CD4-positive, alpha-beta T cell treated with Interleukin-12 subunit alpha and Interleukin-12 subunit beta, for 1 hour (primary cell): Measurements from ENCODE around the gene MBD4.

ENCODE experiments used
- DNase-seq: peaks from one replicate; pipeline ENCODE4 v3.0.0-alpha.2; 2020

The MBD4 gene

DNA sequence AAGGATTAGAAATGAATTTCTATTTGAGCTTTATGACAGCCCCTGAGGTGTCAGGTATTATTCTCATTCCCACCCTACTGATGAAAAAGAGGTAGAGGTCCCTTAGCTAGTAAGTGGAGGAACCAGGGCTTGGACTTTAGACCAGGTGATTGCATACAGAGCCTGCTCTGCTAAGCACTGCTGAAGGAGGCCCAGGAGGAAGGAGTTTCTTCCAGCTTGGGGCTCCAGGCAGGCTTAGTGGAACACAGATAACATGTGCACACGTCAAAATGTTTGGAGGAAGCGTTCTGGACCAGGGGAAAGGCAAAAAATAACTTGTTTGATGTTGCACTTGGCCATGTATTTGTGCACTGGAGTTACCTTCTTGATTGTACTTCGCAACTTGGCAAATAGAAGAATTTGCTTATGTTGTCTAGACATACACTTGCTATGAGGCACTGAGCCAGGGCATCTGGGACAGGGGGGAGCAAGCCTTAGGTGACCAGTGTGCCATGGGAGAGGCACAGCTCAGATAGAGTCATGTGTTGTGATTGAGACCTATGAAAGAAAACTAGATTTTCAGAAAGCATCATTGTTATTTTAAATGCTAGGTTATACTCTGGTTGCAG is 22.7 kb upstream of the MBD4 start:
- no peak for DNase-seq

DNA sequence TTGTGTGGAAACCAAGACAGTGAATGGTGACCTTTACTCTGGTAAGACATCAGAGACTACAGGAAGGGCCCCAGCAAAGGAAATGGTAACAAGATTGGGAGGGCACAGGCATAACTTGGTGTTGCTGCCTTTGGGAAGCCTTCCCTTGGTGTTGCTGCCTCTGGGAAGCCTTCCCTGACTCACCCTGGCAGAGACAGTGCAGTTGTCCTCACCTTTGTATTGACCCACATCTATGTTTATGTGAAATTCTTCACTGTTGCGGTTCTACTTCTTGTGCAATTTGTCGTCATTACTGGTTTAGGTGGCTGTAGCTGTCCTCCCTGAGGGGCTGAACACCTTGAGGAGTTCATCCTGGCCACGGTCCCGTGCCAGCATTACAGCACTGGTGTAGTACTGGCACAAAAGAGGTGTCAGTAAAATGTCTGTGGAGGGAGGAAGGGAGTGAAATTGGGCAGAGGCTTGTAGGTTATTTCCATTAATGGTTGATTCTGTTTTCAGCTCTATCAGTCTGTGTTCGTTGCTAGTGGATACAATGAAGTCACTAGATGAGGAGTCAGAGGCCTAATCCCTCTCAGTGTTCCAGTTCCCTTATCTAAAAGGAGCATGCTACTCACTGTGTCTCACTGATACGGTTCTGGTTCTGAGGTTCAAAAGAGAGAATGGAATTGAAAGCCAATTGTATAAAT is 21.9 kb upstream of the MBD4 start:
- no peak for DNase-seq

DNA sequence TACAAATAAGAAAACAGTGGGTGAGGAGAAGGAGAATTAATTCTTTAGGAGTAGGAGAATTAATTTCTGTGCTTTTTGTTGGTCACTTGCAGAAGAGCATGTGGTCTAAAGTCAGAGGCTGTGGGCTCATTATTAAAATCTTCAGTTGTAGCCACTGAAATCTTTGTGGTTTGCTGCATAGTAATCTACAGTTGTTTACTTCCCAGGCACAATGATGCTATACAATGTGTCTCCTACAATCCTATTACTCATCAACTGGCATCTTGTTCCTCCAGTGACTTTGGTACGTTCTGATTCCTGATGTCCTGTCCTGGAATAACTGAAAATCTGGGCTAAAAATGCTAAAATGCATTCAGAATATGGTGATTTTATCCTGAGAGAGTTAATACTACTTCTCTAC is 21.3 kb upstream of the MBD4 start:
- no peak for DNase-seq

DNA sequence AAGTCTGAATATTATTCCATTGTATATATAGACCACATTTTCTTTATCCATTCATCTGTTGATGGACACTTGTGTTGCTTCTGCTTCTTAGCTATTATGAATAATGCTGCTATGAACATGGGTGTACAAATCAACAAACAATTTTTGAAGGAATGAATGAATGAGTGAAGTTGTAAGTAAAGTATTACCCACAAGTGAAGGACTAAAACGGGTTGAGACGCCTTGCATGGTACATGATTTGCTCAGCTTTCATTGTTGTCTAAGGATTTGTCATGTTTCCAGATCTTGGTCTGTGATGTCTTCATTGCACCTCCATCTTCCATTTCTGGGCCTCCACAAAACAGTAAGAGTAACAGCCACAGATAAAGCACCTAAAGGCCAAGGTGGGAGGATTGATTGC is 20.8 kb upstream of the MBD4 start:
- no peak for DNase-seq

DNA sequence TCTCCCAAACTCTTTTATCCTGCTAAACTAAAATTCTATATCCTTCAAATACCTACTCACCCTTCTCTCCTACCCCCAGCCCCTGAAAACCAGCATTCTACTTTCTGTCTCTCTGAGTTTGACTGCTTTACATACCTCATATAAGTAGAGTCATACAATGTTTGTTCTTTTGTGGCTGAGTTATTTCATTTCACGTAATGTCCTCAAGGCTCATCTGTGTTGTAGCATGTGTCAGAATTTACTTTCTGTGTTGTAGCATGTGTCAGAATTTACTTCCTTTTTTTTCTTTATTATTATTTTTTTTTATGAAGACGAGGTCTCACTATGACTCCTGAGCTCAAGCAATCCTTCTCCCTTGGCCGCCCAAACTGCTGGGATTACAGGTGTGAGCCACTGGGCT is 20.4 kb upstream of the MBD4 start:
- DNase-seq, result no peak

DNA sequence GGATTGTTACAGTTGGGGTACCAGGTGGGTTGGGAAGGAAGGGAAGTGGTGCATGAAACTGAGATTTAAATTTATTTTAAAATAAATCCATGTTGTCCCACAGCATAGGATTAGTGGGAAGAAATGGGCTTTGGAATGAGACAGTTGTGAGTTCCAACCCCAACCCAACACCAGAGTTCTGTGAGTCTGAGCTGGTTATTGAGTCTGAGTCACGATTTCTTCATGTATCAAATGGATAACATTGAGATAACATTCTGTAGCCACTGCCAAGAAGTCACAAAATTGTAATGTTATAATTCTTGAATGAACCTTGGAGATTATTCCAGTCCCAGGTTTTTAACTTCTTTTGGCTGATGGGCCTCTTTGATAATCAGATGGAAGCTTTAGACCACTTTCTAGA is 14.0 kb upstream of the MBD4 start:
- no peak for DNase-seq

DNA sequence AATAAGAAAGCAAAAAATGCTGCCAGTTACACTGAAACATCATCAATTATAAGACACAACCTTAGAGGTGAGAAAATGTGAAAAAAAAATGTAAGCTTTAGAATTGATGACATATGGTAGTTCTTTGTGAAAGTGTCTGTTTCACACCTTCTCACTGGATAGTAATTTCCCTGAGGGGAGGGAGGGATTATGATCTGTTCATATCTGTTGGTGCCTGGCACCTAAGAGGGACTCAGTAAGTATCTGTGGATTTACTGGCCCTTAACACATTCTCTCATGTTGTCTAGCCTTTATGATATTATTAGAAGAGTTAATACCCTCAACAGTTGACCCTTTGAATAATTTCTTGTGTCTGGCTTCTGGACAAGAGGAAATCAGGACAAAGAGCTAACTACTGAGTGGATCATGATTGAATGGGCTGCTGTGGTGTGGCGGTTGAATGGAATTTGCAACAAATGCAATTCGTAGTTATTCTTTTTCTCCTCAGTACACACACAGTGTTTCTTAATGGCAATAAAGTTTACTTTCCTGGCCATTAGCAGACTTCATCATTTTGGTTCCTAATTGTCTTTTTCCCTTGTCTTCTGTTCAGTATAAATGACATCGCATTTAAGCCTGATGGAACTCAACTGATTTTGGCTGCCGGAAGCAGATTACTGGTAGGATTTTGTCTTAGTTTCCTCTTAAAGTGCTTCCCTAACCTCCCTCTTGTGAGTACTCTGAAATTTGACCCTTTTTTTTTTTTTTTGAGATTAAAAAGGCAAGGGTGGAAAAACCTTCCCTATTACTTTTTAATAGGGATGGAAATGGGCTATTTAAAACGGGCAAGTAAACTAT is 9.7 kb upstream of the MBD4 start:
- DNase-seq, result no peak

DNA sequence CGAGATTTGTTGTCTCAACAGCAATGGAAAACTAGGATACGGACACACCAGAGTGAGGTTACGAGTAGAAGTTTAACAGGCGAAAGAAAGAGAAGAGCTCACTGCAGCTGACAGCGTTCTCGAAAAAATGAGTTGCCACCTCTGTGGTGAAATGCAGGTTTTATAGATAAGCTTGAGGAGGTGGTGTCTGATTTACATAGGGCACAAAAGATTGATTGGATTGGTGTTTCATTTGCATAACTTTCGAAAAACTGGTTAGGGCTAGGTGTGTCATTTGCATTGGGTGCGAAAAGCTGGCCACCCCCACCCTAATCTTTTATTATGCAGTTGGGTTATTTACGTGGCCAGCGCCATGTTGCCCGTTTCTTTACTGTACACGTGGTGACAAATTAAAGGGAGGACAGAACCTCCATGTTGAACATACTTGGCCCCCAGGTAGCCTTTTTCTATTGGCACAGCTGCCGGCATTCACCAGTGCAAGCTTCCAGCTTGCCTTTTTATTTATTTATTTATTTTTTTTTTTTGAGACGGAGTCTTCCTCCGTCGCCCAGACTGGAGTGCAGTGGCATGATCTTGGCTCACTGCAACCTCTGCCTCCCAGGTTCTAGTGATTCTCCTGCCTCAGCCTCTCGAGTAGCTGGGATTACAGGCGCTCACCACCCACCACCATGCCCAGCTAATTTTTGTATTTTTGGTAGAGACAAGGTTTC is 8.6 kb upstream of the MBD4 start:
- DNase-seq, result no peak

DNA sequence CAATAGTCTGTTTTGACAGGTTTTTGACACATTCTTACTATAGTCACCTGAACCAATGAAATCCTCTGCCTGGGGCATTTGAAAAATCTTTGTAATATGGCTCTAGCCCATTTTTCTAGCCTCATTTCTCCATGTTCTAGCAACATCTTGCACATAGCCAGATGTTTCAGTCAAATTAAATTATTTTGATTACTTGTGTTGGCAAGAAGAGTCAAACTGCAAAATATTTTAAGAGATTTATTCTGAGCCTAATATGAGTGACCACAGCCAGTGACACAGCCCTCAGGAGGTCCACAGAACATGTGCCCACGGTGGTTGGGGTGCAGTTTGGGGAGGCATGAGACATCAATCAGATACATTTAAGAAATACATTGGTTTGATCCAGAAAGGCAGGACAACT is 7.2 kb upstream of the MBD4 start:
- no peak for DNase-seq

DNA sequence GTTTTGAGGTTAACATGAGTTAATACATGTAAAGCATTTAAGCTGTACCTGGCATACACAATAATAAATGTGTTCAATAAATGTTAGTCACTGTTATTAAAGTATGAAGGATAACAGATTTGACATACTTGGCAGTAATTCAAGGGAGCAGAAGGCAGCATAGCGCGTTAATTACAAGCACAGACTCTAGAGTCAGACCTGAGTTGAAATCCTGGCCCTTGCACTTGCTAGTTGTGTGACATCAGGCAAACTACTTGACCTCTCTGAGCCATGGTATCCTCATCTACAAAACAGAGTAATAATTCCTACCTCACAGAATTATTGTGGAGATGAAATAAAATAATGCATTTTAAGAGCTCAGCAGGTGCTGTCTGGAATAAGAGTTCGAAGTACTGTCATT is 5.7 kb upstream of the MBD4 start:
- DNase-seq, result no peak

DNA sequence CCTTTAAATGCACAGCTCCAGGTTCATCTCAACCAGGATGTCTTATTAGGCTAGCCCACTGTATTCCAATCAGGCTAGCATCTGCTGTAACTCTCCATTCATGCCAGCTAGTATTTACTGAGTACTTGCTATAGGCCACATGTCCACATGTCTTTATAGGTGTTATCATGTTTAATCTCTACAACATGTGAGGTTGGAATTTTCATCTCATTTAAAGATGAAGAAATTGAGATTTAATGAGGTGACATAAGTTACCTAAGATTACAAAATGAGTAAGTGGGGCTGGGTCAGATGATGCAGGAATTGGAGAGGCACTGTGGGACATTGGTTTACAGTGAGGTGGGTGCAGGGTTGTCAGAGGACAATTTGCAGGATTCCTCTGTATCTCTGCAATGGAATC is 3.2 kb upstream of the MBD4 start:
- no peak for DNase-seq

DNA sequence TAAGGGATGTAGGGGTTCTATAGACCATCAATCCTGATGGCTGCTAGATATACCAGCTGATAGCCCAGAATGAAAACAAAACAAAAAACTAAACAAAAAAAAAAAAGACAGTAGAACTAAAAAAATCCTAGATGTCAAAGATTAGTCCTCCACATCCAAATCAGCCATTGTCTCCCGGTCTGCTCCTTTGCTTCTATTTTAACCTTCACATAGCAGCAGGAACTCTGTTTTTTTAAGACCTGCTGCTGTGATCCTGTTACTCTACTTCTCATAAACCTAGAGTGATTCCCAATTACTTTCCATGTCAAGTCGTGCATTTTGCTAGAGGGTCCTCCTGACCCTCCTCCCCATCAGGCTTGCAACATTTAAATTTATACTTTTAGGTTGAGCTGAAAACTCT is 2.7 kb upstream of the MBD4 start:
- no peak for DNase-seq

DNA sequence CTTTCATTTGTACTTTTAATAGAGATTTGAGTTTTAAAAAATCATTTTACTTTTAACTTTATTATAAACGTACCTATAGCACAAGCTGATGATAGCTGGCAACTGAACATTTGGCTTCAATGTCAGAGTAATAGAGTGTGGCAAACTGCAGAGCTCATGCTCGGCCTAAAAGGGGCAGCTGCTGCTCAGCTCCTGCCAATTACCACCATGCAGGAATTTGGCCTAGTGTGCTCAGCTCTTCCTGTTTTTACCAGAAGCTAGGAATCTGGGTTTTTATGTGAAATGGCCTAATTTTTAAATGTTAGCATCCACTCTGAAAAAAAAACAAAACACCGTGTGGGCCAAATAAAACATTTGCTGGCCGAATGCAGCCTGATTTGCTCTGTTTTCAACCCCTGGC is 2.0 kb upstream of the MBD4 start:
- DNase-seq, result no peak

DNA sequence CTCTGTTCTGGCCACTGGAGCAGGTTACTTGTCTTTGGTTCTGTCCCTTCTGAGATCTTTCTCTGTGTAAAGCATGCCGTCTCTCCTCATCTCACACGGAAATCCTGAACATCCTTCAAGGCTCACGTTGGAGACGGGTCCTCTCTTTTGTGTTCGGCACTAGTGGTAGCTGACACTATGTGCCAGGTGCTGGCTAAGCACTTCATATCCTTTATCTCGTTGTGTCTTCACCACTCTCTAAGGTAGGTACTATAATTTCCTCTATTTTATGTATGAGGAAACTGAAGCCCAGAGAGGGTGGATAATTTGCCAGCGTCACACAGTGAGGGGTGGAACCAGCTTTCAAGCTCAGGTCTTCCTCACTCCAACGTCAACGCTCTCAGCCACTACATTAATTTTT is 1.5 kb upstream of the MBD4 start:
- DNase-seq, result peak; percentile 29

DNA sequence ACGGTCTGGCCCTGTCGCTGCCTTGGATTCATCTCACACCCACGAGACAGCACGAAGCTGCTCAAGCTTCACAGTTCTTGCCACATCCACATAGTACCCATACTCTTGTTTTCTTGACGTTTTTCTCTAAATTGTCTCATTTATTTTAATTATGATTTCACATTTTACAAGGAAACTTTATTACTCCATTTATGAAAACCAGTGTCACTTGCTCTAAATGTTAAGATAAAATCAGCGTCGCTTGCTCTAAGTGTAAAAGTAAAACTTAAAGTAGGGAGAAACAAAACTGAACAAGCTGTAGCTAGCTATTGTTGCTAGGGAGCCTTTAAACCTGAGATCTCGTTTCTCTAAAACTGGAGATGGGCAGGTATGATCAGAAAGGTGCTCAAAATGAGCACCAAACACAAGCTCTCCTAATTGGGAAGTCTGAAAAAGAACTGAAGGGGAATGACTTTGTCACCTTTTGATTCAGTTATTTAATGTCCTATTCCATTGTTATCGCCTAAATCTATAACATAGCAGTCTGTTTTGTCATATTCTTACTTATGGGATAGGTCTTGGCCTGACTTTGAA is 956 bp upstream of the MBD4 start:
- DNase-seq, result no peak

DNA sequence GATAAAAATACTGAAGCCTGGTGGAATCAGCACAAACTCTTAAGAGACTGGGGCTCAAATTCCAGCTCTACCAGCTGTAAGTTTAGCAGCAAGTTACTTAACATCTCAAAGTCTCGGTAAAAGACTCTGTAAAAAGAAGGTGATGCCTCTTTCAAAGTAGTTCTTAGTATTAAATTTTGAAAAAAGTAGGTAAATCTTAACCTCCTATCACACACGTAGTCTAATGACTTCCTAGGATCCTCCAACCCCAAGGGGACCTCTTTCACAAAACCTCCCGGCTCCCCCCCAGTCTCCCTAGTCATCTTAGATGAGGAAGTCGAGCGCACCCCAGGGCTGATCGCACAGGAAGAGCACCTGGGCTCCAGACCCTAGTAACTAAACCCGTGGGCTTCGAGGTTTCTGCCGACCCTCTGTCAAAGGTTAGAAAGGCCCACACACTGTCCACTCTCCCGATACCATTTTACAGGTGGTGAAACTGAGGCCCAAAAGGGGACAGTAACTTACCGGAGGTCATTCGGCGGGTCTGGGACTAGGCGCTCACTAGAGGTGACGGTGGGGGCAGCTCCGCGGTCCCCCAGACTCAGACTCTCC is 427 bp downstream of the MBD4 start:
- peak; percentile 42 for DNase-seq

DNA sequence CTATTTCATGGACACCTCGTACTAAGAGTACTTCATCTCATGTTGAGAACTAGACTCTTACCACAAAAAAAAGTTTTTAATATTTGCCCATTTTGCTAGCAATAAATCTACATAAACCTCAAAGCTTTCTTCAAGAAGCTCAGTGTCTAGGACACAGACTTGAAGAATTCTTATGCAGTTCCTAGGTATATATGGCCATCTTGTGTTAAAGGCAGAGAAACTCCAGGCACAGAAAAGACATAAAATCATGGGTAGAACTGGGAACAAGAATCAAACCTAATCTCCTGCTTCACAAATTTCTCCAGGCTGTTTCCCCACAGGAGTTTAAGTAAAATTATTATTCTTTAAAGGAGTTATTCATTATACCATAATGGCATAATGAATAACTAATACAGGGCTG is 4.4 kb downstream of the MBD4 start:
- DNase-seq, result no peak

DNA sequence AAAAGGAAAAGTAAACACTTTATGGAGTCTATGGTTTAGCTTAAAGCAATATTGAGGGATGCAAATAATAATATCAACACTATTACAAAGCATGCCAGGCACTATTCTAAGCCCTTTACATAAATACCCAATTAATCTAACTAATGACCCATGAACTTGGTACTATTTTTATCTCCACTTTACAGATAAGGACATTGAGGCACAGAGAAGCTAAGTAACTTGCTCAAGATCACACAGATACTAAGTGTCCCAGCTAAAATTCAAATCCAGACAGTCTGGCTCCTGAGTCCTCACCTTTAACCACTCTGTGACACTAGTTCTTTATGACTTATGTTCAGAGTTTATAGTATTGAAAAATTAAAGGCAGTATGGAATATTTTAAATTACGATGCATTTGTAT is 5.6 kb downstream of the MBD4 start:
- DNase-seq, result no peak

DNA sequence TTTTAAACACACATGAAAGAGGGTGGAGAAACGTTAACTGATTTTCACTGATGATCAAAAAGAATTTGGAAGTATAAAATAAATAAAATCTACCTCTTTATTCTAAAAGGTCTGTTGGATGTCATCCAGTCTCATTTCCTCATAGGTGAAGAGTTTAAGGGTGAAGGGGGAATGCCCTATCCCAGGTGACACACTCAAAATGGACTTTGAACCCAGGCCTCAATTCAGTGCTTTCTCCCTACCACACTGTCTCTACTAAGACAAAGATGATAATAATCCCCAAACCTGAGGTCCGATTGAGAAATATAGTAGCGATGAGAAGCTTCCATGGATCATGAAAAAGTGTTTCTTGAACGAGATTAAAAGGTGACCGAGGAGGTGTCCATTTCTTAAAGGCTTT is 6.2 kb downstream of the MBD4 start:
- DNase-seq, result no peak

DNA sequence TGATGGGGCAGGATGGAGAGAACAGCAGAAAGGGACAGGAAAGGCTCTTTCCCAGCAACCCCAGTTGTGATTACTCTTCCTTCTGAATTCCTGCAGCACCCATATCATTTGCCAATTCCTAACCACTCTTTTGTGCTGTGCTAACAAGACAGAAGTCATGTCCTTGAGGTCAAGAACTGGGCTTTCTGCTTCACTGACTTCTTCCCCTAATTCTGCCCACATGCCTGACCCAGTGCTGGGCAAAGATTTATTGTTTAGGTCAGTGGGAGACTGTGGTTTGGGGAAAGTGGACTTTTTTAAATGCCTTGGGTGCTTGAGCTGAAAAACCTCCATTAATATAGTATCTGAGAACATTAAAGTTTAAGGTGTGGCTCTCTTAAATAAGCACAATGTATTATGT is 7.1 kb downstream of the MBD4 start:
- DNase-seq, result no peak

DNA sequence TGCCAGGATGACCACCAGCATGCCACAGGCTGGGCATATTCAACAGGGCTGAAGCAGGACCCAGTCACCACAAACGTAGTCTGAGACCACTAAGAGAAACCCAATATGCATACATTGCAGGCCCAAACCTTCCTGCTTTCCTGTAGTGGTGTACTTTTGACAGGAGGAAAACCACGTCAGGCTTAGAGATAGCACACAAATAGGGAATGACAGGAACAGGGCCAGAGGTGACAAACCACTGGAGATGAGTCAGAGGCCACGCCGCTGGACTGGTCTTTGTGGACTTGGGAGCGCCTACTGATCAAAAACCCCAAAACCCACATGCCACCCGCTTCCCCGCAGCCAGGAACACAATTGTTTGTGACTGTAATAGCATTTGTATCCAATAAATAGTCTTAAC is 7.7 kb downstream of the MBD4 start:
- no peak for DNase-seq

DNA sequence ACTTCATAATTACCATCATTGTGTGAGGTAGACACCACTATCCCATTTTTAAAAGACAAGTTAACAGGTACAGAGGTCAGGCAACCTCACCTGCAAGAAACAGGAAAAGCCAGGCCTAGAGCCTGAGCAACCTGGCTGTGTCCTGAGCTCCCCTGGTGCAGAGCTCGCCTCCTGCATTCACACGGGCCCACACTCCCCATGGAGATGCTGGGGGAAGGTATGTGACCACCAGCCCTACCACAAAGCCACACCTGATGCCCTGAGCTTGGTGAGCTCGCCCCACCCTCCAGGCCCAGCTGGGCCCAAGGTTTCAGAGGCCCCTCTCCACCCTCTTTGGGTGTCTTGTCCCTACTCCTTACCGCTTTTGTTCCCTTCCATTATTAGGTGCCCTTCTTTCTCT is 10.1 kb downstream of the MBD4 start:
- no peak for DNase-seq

DNA sequence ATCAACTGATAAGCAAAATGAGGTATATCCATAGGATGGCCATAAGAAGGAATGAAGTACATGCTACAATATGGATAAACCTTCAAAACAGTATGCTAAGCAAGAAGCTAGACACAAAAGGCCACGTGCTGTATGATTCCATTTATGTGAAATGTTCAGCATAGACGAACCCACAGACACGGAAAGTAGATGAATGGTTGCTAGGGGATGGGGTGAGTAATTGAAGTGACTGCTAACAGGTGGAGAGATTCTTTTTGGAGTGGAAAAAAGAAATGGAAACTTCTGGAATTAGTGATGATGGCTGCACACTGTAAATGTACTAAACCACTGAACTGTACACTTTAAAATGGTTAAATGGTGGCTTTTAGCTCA is 10.7 kb downstream of the MBD4 start:
- no peak for DNase-seq
